HG02885 (cell line): ENCODE data around the gene LRRC3C.
A peak's percentile ranks its signal among the peaks of the same experiment; 100 is the strongest.

Source experiments
- ATAC-seq: cut with Tn5 transposase; IDR thresholded peaks from one replicate; pipeline ENCODE4 v1.9.1; 2021; ENCODE audit warnings: mild to moderate bottlenecking; ENCODE audit not compliant: unreplicated experiment, poor library complexity

The LRRC3C gene

DNA sequence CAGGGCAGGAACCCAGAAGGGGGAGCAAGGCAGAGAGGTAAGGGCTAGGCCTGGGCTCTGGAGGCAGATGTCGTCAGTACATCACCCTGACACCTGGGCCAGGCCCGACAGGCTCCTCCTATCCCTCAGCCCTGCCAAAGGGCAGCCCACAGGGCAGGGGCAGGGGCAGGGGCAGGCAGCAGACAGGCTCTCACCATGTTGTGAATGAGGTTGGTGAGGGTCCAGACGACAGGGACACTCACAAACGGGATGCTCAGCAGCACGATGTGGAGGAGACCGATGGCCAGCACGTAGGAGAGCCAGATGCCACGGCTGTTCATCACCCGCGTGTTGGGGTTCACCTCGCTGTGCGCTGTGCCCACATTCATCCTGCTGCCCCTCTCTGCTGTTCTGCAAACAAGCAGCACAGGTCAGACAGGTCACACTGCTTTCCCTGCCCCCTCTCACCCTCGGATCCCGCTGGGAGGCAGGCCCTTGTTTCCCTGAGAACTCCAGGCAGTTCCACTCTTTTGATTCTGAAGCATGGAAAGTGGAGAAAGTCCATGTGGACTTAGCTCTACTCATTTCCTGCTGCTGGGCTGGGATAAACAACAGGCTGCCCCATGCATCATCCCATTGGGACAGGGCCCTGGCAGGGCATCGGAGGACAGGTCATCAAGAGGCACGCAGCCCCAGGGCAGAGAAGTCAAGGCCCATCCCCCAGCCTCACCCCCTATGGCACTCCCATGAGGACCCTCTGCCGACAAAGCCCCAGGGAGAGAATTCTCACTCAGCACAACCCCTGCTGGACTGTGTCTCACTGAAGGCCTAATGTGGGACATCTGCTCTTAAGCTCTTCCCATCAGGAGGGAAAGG lies 3.5 kb upstream of the LRRC3C start:
- no peak for ATAC-seq

DNA sequence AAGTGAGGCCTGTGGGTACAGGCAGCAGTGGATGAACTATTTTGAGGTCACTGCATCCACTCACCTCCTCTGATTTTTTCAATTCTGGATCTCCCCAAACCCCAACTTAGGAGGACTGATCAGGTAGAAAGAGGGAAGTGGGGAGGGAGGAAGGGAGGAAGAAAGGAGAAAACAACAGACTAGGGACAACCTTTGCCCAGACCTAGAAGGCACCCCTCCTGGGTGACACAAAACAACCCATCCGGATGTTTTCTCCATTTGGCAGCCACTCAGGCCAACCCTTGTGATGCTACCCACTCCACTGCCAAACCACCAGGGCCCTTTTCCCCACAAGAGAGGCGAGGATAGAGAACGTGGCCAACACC lies 2.9 kb upstream of the LRRC3C start:
- no peak for ATAC-seq

DNA sequence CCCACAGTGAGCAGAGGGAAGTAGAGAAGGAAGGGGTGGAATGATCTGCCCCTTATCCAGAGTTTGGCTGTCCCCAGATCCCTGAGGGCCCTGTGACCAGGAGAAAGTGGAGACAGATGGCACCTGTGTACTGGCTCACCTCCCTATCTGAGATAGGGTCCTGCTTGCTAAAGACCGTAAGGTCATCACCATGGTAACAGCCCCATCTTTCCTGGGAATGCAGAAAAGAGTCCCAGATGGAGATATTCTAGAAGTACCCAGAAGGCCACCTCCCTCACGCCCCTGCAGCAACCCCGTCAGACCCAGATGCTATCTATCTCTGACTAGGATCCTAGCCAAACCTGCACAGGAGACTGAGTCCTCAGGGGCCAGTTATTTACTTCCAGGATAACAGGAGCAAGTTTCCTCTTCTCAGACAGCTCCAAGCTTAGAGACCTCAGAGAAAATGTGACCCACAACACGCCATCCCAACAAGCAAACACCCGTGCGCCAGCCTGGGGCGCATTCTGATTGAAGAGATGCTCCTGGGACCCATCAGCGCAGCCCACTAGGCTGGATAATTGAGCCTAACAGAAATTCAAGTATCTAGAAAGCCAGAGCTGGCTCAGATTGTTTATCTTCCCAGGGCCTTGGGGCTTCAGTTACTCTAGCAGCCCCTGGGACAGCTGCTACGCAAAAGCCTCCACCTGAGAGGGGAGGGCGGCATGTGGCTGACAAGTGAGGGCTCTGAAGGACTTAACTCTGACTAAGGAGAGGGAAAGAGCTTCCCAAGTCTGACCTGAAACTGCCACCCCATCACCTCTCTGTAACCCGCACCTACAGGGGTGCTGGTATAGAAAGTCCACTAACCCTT lies 2.0 kb upstream of the LRRC3C start:
- ATAC-seq = no peak

DNA sequence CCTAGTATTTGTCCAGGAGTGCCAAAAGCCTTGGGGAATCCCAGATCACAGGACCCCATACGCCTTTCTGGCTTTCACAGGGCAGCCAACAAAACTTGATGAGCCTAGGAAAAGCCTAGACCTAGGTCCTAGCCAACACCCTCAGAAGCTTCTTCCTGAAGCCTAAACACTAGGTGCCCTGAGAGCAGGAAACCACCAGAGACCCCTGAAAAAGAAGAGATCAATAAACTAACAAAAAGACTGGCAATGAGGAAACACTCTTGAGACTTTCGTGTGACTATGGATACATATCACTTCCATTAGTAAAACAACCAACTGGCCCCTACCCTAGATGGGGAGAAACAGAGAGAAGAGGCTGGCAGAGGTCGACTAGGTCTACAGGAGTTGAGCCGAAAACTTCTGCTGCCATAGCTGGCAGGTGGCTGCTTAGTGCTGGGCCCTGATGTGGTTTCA lies 1.4 kb upstream of the LRRC3C start:
- ATAC-seq = no peak

DNA sequence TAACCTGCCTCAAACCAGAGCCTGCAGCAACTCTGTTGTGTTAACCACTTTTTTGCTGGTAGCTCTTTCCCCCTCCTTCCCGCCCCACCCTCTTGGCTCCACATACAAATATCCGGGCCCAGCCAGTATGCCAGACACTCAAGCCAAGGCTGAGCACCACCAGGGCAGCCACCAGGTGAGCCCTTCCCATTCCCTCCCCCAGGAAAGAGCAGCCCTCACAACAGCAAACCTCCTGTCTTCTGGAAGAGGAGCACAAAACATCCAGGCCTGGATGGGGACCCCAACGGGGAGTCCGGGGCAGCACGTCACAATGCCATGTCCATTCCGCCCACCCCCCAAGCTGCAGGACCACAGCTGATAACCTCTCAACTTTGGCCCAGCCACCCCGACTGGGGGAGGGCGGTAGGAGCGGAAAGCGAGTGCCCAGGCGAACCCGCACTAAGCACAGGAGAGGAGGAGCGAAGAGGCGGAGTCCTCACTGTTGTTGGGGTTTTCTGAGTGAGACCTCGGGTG lies 888 bp upstream of the LRRC3C start:
- peak; percentile 20 for ATAC-seq

DNA sequence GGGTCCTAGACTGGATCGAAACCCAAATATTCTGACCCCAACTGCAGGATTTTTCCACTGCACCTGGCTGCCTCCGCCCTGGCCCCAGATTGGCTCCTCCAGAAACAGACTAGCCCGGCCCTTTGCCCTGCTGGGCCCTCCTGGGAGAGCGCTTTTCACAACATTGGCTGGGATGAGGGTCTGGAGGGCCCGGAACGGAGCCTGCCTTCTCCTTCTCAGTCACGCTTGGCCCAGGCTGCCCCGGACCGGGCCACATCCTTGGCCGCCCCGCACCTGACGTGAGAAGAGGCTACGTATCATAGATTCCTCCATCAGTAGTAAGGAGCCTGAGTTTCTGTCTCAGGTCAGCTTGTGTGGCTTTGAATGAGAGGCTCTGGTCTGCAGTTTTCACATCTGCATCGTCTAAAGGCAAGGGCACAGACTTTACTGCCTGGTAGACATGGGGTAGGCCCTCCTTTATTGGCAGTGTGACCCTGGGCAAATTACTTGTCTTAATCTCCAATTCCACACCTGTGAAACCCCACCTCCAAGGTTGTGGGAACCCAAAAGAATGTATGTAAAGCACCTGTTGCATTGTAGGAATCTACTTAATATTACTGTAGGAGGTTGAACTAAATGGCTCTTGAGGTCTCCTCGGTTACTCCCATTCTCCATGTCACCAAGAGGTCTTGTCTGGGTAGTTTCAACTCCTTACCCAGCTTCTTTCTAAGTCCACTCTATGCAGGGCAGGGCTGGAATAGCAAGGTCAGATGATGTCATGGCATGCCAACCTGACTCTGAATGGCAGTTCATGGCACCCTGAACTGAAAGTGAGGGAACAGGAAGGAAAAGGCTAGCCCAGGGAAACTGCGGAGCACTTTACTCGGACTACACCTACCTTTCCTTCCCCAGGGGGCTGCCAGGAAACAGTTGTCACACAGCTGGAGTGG lies 661 bp downstream of the LRRC3C start:
- peak; percentile 30 for ATAC-seq

DNA sequence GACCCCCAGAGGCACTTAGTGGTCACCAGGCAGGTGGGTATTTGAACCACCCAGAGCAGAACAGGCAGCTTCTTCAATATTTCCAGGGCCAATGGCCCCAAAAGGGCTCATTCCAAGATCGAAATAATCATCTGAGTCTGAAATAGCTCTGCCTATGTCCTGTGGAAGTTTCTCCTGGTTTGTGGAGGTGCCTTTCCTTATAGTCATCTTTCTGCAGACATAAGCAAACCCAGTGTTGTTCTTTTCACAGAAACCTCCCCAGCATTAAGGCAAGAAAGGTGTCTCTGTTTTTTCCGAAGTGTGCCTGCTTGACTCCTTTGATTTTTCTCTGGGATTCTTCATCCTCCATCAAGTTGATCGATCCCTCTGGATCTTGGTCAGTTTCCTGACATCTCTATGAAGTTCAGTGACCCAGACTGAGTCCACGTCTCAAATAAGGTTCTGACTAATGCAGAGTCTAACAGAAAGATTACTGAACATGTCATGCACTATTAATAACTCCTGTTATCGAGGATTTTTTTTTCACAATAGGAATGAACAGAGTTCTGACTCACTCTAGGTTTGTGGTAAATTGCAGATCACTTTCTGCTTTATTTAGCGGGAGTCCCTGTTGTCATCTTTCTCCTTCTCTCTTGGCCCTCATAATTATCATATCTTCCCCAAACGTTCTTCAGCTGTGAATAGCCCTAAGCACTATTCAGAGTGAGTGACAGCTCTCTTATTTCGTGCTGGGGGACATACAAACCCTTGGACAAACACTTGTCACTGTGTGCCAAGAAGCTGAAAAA lies 1.5 kb downstream of the LRRC3C start:
- no peak for ATAC-seq

DNA sequence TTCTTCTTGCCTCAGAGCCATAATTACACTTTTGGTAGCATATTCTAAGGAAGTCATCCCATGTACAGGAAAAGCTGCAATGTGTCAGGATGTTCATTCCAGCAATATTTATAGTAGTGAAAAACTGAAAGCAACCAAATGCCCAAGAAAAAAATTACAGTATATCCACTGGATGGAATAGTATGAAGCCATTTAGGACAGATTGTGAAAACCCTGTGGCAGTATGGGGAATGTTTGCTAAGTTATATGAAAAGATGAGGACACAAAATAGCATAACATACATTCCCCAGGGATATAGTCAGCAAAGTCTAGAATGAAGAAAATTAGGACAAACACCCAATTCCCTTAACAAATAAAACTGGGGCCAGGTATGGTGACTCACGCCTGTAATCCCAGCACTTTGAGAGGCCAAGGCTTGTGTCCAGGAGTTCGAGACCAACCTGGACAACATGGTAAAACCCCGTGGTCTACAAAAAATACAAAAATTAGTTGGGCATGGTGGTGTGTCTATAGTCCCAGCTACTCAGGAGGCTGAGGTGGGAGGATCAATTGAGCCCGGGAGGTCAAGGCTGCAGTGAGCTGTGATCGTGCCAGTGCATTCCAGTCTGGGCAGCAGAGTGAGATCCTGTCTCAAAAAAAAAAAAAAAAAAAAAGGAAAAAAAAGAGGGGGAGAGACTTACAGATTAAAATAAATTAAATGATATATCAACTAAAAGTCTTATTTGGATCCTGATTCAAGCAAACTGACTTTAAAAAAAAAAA lies 2.3 kb downstream of the LRRC3C start:
- no peak for ATAC-seq

DNA sequence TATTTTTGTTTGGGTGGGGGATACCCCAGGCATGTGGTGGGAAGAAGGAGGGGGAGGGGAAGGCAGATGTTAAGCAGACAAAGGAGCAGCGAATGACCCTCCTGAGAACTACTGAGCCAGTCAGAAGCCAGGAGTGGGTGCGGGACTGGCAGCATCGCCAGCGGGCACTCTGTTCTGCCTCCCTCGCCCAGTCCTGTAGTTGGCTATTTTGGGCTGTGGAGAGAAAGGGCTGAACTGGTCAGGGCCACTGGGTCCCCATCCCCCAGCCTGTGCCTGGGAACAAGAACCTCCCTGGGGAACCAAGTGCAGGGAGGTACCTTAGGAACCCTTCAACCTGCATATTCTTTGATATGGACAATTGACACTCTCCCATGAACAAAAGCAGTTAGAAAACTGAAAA lies 6.4 kb downstream of the LRRC3C start:
- no peak for ATAC-seq

DNA sequence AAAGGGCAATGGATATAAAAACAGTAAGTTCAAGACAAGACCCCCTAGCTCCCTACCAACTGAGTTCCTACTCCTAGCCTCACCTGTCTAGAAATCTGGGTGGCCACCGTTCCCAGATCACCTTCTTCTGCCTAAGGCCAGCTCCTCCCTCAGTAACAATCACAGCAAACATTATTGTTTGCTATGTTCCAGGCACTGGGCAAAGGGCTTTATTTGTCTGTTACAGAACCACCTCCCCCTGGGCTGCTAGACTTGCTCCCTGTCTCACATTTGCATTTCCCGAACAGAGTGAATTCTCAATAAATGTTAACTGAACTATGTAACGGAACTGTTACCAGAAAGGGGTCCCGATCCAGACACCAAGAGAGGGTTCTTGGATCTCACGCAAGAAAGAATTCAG lies 6.8 kb downstream of the LRRC3C start:
- no peak for ATAC-seq

DNA sequence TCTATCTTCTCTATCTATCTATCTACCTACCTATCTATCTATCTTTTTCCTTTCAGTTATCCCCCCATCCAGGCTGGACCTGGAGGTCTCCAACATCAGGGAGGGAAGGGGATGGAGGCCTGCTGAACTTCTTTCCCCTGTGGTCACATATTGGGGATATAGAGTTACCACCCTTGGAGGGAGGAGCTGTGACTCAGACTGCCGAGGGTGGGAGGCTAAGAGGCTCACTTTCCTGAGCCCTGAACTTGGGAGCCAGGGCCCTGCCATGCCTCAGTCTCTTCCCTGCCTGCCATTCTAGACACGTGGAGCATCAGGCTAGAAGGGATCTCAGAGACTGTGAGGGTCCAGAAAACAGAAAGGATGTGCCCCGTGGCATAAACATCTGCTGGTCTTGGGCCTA lies 8.4 kb downstream of the LRRC3C start:
- no peak for ATAC-seq

DNA sequence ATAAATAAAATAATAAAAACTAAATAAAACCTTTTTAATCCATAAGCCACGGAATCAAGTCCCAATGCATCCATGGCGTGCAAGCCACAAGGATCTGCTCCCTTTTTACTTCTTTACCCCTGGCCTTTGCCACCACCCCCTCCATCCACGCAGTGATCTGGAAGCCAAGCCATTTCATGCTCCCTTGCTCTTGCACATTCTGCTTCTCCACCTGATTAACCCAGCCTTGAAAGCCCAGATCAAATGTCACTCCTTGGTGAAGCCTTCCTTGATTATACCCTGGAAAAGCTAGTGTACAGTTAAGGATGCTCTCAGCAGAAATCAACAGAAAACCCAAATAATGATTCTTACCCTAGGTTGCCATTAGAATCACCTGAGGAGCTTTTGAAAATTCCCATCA lies 9.9 kb downstream of the LRRC3C start:
- ATAC-seq = no peak

DNA sequence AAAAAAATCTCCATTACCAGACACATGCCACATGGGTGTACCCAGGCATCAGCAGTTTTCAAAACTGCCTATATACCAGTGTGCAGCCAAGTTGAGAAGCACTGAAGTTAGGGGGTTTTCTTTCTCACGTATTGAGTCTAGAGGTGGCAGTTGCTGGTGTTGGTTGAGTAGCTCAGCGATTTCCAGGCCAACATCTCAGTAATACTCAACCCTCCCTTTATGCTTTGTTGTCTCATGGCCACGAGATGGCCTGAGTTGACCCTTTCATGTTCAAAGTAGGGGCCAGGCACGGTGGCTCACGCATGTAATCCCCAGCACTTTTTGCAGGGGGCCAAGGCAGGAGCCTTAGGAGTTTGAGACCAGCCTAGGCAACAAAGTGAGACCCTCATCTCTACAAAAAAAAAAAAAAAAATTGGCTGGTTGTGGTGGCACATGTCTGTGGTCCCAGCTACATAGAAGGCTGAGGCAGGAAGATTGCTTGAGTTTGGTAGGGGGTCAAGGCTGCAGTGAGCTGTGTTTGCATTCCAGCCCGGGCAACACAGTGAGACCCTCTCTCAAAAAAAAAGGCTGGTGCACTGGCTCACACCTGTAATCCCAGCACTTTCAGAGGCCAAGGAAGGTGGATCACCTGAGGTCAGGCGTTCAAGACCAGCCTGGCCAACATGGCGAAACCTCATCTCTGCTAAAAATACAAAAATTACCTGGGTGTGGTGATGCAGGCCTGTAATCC lies 10.8 kb downstream of the LRRC3C start:
- ATAC-seq = no peak

DNA sequence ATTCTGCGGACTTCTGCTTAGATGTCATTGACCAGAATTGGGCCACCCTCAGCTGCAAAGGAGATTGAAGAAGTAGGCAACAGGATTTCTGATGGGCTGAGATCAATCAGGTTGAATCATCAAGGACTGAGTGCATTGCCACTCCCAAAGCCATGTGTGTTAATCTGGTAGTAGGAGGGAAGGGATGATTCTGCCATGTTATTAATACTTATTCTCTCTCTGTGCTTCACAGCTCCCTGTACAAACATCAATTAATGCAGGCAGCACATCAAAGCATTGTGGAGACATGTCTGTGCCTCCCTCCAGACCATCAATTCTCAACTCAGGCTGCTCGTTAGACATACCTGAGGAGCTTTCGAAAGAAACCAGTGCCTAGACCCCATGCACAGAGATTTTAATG lies 11.6 kb downstream of the LRRC3C start:
- ATAC-seq = no peak

DNA sequence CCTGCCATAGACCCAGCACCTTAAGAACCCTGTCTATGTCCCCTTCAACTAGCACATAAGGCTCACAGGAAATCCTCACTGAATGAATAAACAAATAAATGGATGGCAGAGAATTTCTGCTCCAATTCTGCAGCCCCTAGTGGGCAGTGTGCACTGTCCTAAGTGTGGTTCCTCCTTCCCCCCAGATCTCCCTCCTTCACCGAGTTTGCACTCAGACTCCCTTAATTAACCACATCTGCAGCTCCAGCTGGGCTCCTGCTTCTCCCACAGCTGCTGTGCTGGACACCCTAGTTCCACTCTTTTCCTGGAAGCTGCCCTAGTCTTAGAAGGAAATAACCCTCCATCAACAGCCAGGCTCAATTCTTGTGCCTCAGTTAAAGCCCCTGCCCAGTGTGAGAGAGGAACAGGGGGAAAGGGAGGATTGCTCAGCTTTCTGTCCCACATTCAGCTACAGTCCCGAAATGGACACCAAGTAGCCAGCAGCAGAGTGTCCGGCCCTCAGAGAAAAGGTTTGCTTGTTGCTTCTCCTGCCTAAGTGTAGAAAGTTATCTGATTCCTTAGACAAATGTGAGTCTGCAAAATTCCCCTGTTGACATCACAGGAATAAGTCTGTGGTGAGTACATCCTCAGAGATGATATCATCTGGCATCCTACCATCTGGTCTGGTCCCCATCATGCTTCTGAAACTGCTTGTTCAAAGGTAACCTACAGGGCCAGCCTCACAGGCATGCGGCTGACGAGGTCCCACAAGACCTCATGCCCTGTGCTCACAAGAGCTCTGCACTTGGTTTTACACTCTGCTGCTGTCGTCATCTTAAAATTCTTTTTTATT lies 12.3 kb downstream of the LRRC3C start:
- no peak for ATAC-seq

DNA sequence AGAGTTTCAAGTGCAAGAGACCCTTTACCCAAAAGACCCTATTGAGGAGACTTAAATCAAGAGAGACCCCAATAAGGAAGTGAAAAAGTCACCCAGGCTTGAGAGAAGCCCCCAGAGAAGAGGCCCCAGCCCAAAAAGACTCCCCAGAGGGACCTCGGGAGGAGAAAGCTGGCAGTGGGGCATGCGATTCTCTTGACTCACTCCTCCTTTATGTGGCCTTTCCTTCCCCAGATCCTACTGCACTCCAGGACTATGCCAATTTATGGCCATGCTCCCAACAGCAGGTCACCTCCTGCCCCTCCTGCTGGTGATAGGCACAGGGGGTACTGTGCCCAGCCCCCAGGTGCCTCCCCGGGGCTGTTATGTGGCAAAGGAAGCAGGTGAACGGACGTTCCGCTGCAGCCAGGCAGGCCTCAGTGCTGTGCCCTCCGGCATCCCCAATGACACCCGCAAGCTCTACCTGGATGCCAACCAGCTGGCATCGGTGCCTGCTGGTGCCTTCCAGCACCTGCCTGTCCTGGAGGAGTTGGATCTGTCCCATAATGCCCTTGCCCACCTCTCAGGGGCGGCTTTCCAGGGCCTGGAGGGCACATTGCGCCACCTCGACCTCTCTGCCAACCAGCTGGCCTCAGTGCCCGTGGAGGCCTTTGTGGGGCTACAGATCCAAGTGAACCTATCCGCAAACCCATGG lies 16.3 kb downstream of the LRRC3C start:
- ATAC-seq = no peak

DNA sequence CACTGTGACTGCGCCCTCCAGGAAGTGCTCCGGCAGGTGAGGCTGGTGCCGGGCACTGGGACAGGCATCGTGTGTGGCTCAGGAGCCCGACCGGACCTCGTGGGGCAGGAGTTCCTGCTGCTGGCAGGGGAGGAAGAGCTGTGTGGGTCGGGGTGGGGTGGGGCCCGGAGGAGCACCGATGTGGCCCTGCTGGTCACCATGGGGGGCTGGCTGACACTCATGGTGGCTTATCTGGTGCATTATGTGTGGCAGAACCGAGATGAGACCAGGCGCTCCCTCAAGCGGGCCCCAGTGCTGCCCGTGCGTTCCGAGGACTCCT lies 16.8 kb downstream of the LRRC3C start:
- no peak for ATAC-seq
